Activated CD4-positive, alpha-beta T cell treated with anti-CD3 and anti-CD28 coated beads for 1 hour (primary cell): ENCODE measurements around the gene FAHD2B.
"Not testable (repeated sequence)": the region's sequence is repeated elsewhere in the genome, so short reads cannot be mapped to it uniquely, and the experiment has no call there.

Experiments used
- DNase-seq: peaks from one replicate; pipeline ENCODE4 v3.0.0-alpha.2; 2020

FAHD2B gene

GRCh38 chr2:97094772-97095611 lies at the start of gene FAHD2B:
Gene FAHD2B (minus strand): TSS chr2:97094882. CDS start chr2:97091706, 3,176 bp downstream.
- DNase-seq, result peak; percentile 80

GRCh38 chr2:97144016-97144415 lies 49.3 kb upstream of the FAHD2B start:
- not testable (repeated sequence) for DNase-seq

- DNase-seq, result not testable (repeated sequence)
These were observed 34.4 kb upstream of the FAHD2B start for GRCh38 chr2:97129090-97129489.

- not testable (repeated sequence) for DNase-seq
These were observed 19.2 kb upstream of the FAHD2B start for GRCh38 chr2:97113882-97114255.

GRCh38 chr2:97113050-97113881 lies 18.6 kb upstream of the FAHD2B start, which contains the start of gene ANKRD36:
Gene ANKRD36 (plus strand): TSS chr2:97113153. CDS start chr2:97113740, 587 bp downstream.
- peak; percentile 72 for DNase-seq

GRCh38 chr2:97112320-97113049 lies 17.8 kb upstream of the FAHD2B start:
- peak; percentile 19 for DNase-seq

- DNase-seq, result not testable (repeated sequence)
These were observed 16.6 kb upstream of the FAHD2B start for GRCh38 chr2:97111246-97111645.

- not testable (repeated sequence) for DNase-seq
These were observed 12.2 kb upstream of the FAHD2B start for GRCh38 chr2:97106878-97107277.

- DNase-seq, result not testable (repeated sequence)
These were observed 4.2 kb upstream of the FAHD2B start for GRCh38 chr2:97098786-97099372.

- no peak for DNase-seq
These were observed 979 bp upstream of the FAHD2B start for GRCh38 chr2:97095661-97096060.

- not testable (repeated sequence) for DNase-seq
These were observed 505 bp downstream of the FAHD2B start for GRCh38 chr2:97093983-97094771.

- DNase-seq, result not testable (repeated sequence)
These were observed 1.7 kb downstream of the FAHD2B start for GRCh38 chr2:97092946-97093345.

- not testable (repeated sequence) for DNase-seq
These were observed 6.0 kb downstream of the FAHD2B start for GRCh38 chr2:97088706-97089105.

GRCh38 chr2:97085093-97085492 lies 9.6 kb downstream of the FAHD2B start:
- not testable (repeated sequence) for DNase-seq

- not testable (repeated sequence) for DNase-seq
These were observed 11.2 kb downstream of the FAHD2B start for GRCh38 chr2:97083516-97083915.

- not testable (repeated sequence) for DNase-seq
These were observed 12.5 kb downstream of the FAHD2B start for GRCh38 chr2:97082206-97082605.

- DNase-seq, result not testable (repeated sequence)
These were observed 13.8 kb downstream of the FAHD2B start for GRCh38 chr2:97080855-97081254.

- DNase-seq, result not testable (repeated sequence)
These were observed 17.5 kb downstream of the FAHD2B start for GRCh38 chr2:97077213-97077612.

- DNase-seq, result not testable (repeated sequence)
These were observed 23.8 kb downstream of the FAHD2B start for GRCh38 chr2:97070915-97071314.

- DNase-seq, result not testable (repeated sequence)
These were observed 26.0 kb downstream of the FAHD2B start for GRCh38 chr2:97068722-97069121.

GRCh38 chr2:97068074-97068473 lies 26.6 kb downstream of the FAHD2B start:
- no peak for DNase-seq
